ENCODE results near the gene DGKH.

- TF ChIP-seq, protein P1, sequence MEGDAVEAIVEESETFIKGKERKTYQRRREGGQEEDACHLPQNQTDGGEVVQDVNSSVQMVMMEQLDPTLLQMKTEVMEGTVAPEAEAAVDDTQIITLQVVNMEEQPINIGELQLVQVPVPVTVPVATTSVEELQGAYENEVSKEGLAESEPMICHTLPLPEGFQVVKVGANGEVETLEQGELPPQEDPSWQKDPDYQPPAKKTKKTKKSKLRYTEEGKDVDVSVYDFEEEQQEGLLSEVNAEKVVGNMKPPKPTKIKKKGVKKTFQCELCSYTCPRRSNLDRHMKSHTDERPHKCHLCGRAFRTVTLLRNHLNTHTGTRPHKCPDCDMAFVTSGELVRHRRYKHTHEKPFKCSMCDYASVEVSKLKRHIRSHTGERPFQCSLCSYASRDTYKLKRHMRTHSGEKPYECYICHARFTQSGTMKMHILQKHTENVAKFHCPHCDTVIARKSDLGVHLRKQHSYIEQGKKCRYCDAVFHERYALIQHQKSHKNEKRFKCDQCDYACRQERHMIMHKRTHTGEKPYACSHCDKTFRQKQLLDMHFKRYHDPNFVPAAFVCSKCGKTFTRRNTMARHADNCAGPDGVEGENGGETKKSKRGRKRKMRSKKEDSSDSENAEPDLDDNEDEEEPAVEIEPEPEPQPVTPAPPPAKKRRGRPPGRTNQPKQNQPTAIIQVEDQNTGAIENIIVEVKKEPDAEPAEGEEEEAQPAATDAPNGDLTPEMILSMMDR (conservative IDR thresholded peaks at IDR 0.05; ENCODE audit: low read length), result no peak
- TF ChIP-seq EZH2phosphoT487 (IDR thresholded peaks at IDR 0.05; ENCODE audit: borderline replicate concordance), result no peak
These were observed 100.1 kb downstream of the DGKH start for GRCh38 chr13:42148538-42148937.
